ENCODE data around the gene RNF224. TPM values are rescaled to one million over a fixed set of nuclear protein-coding genes. Genes with fewer than 3 reads are reported as not detected.

Gene RNF224
- total and polyA plus RNA-seq, 2 of the 13 experiments (the other 11 are each of a cell fraction or from before 2014, with no cell fraction given): 0.09 TPM; not detected in 1

DNA sequence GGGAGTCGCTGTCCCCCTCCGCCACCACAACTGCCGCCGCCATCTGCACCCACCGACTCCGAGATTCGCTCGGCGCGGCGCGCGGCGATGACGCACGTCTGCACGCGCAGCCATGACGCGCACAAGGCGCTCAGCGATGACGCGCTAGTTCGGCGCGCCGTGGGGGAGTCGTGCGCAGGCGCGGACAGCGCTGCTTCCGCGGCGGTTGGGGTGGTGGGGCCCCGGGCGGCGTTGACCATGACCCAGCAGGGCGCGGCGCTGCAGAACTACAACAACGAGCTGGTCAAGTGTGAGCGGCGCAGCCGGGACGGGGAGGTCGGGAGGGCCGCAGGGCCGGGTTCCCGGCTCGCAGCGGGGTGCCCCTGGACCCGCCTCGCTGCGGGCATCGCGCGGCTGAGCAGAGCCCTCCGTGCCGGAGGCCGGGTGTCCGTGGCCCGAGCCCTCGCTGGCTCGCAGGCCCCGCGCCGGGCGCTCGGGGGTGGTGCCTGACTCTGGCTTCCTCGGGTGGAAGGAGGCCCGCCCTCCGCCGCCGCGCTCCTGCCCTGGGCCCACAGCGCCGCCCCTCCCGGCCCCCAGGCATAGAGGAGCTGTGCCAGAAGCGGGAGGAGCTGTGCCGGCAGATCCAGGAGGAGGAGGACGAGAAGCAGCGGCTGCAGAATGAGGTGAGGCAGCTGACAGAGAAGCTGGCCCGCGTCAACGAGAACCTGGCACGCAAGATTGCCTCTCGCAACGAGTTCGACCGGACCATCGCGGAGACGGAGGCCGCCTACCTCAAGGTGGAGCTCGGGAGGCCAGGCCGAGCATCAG is 38.6 kb upstream of the RNF224 start, which contains the start of the genes ANAPC2 and SSNA1 (continued):
- TF ChIP-seq, protein P1, sequence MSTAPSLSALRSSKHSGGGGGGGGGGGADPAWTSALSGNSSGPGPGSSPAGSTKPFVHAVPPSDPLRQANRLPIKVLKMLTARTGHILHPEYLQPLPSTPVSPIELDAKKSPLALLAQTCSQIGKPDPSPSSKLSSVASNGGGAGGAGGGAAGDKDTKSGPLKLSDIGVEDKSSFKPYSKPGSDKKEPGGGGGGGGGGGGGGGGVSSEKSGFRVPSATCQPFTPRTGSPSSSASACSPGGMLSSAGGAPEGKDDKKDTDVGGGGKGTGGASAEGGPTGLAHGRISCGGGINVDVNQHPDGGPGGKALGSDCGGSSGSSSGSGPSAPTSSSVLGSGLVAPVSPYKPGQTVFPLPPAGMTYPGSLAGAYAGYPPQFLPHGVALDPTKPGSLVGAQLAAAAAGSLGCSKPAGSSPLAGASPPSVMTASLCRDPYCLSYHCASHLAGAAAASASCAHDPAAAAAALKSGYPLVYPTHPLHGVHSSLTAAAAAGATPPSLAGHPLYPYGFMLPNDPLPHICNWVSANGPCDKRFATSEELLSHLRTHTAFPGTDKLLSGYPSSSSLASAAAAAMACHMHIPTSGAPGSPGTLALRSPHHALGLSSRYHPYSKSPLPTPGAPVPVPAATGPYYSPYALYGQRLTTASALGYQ (CRISPR knock-in tag; IDR thresholded peaks at IDR 0.05): peak; percentile 19; the same call in 1 of the 2 replicates
- TF ChIP-seq, protein P2, sequence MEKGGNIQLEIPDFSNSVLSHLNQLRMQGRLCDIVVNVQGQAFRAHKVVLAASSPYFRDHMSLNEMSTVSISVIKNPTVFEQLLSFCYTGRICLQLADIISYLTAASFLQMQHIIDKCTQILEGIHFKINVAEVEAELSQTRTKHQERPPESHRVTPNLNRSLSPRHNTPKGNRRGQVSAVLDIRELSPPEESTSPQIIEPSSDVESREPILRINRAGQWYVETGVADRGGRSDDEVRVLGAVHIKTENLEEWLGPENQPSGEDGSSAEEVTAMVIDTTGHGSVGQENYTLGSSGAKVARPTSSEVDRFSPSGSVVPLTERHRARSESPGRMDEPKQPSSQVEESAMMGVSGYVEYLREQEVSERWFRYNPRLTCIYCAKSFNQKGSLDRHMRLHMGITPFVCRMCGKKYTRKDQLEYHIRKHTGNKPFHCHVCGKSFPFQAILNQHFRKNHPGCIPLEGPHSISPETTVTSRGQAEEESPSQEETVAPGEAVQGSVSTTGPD (CRISPR knock-in tag; IDR thresholded peaks at IDR 0.05): no peak
- TF ChIP-seq, protein P3, sequence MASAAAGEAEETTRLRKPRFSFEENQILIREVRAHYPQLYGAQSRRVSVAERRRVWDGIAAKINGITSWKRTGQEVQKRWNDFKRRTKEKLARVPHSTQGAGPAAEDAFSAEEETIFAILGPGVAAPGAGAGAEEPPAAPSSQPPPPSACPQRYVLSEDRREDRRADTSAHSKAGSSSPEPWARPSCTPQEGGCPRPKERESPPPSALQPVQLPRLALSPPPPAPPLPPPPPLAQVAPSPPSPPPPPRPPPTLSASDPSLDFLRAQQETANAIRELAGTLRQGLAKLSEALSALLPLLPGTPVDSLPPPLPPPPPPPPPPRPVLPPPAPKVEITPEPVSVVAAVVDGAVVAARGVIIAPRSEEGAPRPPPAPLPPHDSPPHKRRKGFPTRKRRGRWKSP (CRISPR knock-in tag; IDR thresholded peaks at IDR 0.05): peak; percentile 90
- TF ChIP-seq ZNF101 (CRISPR knock-in tag; IDR thresholded peaks at IDR 0.05; ENCODE audit: borderline replicate concordance, low read depth): no peak
- TF ChIP-seq, protein P4, sequence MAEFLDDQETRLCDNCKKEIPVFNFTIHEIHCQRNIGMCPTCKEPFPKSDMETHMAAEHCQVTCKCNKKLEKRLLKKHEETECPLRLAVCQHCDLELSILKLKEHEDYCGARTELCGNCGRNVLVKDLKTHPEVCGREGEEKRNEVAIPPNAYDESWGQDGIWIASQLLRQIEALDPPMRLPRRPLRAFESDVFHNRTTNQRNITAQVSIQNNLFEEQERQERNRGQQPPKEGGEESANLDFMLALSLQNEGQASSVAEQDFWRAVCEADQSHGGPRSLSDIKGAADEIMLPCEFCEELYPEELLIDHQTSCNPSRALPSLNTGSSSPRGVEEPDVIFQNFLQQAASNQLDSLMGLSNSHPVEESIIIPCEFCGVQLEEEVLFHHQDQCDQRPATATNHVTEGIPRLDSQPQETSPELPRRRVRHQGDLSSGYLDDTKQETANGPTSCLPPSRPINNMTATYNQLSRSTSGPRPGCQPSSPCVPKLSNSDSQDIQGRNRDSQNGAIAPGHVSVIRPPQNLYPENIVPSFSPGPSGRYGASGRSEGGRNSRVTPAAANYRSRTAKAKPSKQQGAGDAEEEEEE (CRISPR knock-in tag; IDR thresholded peaks at IDR 0.05; ENCODE audit: borderline replicate concordance): no peak; the same call in 1 of the 2 replicates
- TF ChIP-seq, protein P5, sequence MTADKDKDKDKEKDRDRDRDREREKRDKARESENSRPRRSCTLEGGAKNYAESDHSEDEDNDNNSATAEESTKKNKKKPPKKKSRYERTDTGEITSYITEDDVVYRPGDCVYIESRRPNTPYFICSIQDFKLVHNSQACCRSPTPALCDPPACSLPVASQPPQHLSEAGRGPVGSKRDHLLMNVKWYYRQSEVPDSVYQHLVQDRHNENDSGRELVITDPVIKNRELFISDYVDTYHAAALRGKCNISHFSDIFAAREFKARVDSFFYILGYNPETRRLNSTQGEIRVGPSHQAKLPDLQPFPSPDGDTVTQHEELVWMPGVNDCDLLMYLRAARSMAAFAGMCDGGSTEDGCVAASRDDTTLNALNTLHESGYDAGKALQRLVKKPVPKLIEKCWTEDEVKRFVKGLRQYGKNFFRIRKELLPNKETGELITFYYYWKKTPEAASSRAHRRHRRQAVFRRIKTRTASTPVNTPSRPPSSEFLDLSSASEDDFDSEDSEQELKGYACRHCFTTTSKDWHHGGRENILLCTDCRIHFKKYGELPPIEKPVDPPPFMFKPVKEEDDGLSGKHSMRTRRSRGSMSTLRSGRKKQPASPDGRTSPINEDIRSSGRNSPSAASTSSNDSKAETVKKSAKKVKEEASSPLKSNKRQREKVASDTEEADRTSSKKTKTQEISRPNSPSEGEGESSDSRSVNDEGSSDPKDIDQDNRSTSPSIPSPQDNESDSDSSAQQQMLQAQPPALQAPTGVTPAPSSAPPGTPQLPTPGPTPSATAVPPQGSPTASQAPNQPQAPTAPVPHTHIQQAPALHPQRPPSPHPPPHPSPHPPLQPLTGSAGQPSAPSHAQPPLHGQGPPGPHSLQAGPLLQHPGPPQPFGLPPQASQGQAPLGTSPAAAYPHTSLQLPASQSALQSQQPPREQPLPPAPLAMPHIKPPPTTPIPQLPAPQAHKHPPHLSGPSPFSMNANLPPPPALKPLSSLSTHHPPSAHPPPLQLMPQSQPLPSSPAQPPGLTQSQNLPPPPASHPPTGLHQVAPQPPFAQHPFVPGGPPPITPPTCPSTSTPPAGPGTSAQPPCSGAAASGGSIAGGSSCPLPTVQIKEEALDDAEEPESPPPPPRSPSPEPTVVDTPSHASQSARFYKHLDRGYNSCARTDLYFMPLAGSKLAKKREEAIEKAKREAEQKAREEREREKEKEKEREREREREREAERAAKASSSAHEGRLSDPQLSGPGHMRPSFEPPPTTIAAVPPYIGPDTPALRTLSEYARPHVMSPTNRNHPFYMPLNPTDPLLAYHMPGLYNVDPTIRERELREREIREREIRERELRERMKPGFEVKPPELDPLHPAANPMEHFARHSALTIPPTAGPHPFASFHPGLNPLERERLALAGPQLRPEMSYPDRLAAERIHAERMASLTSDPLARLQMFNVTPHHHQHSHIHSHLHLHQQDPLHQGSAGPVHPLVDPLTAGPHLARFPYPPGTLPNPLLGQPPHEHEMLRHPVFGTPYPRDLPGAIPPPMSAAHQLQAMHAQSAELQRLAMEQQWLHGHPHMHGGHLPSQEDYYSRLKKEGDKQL (CRISPR knock-in tag; IDR thresholded peaks at IDR 0.05; ENCODE audit: low read depth): no peak
- no peak for TF ChIP-seq NR2F6 (IDR thresholded peaks at IDR 0.05)
- TF ChIP-seq NR2F6 (CRISPR knock-in tag; IDR thresholded peaks at IDR 0.05): peak; percentile 77
- no peak; the same call in 1 of the 2 replicates for TF ChIP-seq ZNF672 (CRISPR knock-in tag; IDR thresholded peaks at IDR 0.05)
- no peak for TF ChIP-seq ZSCAN29 (CRISPR knock-in tag; conservative IDR thresholded peaks at IDR 0.05)
